ENCODE data around the gene COPS3.

DNA sequence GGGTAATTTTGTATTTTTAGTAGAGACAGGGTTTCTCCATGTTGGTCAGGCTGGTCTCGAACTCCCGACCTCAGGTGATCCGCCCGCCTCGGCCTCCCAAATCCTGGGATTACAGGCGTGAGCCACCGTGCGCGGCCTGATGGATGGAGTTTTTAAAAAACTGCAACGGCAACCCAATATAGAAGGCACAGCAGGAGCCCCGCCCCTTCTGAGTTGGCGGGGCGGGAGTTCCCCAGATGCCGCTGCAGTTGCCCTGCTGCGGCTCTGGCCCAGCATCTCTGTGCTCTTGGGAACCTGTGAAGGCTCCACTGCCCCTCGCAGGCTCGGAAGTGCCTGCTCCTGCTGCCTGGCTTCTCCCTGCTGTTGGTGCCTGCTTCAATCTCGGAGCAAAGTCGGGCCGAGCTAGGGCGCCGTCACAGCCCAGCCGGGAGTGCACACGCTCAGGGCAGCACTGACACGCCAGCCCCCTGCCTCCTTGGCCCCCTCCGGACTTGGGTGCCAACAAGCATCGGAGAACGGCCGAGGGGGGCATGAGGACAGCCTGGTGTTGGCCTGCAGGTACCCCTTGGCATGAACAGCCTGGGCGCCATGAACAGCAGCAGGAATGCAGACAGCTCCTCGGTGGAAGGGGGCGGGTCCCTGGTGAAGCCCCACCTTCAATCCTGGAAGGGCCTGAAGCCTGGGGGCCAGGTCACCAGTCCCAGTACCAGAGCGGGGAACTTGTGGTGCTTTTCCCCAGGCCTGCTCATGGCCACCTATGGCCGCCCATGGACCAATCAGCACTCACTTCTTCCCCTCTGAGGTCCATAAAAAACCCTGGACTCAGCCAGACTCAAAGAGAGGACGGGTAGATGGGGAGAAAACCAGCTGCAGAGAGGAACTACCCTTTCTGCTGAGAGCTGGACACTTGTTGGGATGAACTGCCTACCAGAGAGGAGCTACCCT, 19.9 kb upstream of the COPS3 start:
- no peak for TF ChIP-seq CTCF (conservative IDR thresholded peaks at IDR 0.05 in 1 of 2, IDR thresholded peaks at IDR 0.05 in 1 of 2; ENCODE audit: extremely low read depth in 1 of 2, insufficient read depth in 1 of 2, low read depth in 1 of 2, low read length in 2 of 2)
- no peak for TF ChIP-seq EZH2 (IDR thresholded peaks at IDR 0.05; ENCODE audit: borderline replicate concordance, low read length)

All from mammary epithelial cell (primary cell).